NOMO-1 treated with dmso at 0.1 percent for 144 hours (cell line): Measurements from ENCODE around the gene CRISPLD2.
"Not testable (repeated sequence)": the region's sequence is repeated elsewhere in the genome, so short reads cannot be mapped to it uniquely, and the experiment has no call there.

Experiments
- DNase-seq: peaks from one replicate; lab custom pipeline; 2025; ENCODE audit not compliant: unreplicated experiment; lab: John Stamatoyannopoulos, UW

CRISPLD2 gene

GRCh38 chr16:84821179-84821578 is 1.4 kb downstream of the CRISPLD2 start:
- DNase-seq = no peak

- DNase-seq = no peak
These were observed 2.2 kb downstream of the CRISPLD2 start for GRCh38 chr16:84821728-84822689.

- no peak for DNase-seq
These were observed 3.2 kb downstream of the CRISPLD2 start for GRCh38 chr16:84822990-84823389.

- DNase-seq = no peak
These were observed 3.7 kb downstream of the CRISPLD2 start for GRCh38 chr16:84823484-84823883.

- no peak for DNase-seq
These were observed 4.1 kb downstream of the CRISPLD2 start for GRCh38 chr16:84823926-84824325.

- no peak for DNase-seq
These were observed 6.2 kb downstream of the CRISPLD2 start for GRCh38 chr16:84825896-84826557.

- no peak for DNase-seq
These were observed 6.8 kb downstream of the CRISPLD2 start for GRCh38 chr16:84826558-84826941.

- peak; percentile 78 for DNase-seq
These were observed 7.4 kb downstream of the CRISPLD2 start for GRCh38 chr16:84827131-84827574.

GRCh38 chr16:84827897-84828296 is 8.1 kb downstream of the CRISPLD2 start:
- DNase-seq = no peak

- no peak for DNase-seq
These were observed 8.5 kb downstream of the CRISPLD2 start for GRCh38 chr16:84828322-84828721.

- DNase-seq = no peak
These were observed 9.6 kb downstream of the CRISPLD2 start for GRCh38 chr16:84829168-84829965.

GRCh38 chr16:84830765-84831384 is 11.1 kb downstream of the CRISPLD2 start:
- no peak for DNase-seq

- not testable (repeated sequence) for DNase-seq
These were observed 11.9 kb downstream of the CRISPLD2 start for GRCh38 chr16:84831728-84832127.

GRCh38 chr16:84832488-84833143 is 12.8 kb downstream of the CRISPLD2 start:
- no peak for DNase-seq

GRCh38 chr16:84833144-84833500 is 13.3 kb downstream of the CRISPLD2 start:
- DNase-seq = no peak

GRCh38 chr16:84833542-84834402 is 14.0 kb downstream of the CRISPLD2 start:
- DNase-seq = no peak

- DNase-seq = no peak
These were observed 14.6 kb downstream of the CRISPLD2 start for GRCh38 chr16:84834403-84834772.

- no peak for DNase-seq
These were observed 16.5 kb downstream of the CRISPLD2 start for GRCh38 chr16:84836234-84836647.

- no peak for DNase-seq
These were observed 17.2 kb downstream of the CRISPLD2 start for GRCh38 chr16:84836967-84837366.
